ENCODE results near the gene STPG1.

- no peak for TF ChIP-seq EZH2phosphoT487 (IDR thresholded peaks at IDR 0.05; ENCODE audit: borderline replicate concordance, low read length)
- no peak for TF ChIP-seq CTCF (conservative IDR thresholded peaks at IDR 0.05; ENCODE audit: low read depth, low read length)
- TF ChIP-seq EZH2 (IDR thresholded peaks at IDR 0.05; ENCODE audit: low read length, unreplicated experiment): no peak
Measured at GRCh38 chr1:24344090-24344742, 69.4 kb downstream of the STPG1 start.
